22Rv1 (cell line): ENCODE data around the gene DCTN3.

Experiments used
- H3K27ac ChIP-seq: fragments of 450-650 bp; 2 replicates; pipeline ENCODE4 v1.5.1; 2017
- CTCF ChIP-seq: fragments of 450-650 bp; IDR thresholded peaks from 2 replicates; pipeline ENCODE4 v1.5.1; 2017; ENCODE audit warnings: mild to moderate bottlenecking
- ZFX ChIP-seq: fragments of 450-650 bp; IDR thresholded peaks from 2 replicates; pipeline ENCODE4 v1.6.1; 2017; ENCODE audit warnings: antibody characterized with exemption, borderline replicate concordance

Gene DCTN3

DNA sequence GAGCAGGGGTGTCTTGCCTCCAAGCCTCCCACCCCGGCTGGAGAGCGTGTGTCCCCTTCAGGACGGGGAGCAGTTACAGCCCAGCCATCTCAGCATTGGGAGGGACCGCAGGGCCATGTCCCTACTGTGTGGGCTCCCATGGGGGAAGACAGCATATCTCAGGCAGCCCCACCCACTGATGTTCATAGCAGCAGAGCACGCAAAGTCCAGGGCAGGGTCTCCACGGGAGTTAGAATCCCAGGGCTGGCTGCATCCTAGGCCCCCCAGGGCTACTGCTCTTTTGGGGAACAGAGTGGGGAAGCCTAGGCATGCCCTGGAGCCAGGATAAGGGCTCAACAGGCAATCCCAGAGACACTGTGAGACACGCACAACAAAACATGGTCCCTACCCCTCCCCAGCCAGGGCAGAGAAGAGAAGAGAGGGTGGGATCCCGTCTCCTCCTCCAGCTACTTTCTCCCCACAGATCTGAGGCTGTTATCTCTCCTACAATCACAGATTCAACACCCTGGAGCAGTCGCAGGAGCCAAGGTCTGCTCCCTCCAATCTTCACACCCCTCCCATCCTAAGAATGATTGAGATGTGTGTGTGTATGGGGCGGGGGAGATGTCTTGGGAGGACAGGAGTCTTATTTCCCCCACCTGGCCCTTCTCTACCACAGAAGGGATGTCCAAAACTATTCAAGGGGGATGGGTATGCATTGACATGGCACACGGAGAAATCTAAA, 34.2 kb downstream of the DCTN3 start:
- no peak for TF ChIP-seq ZFX
- no peak for TF ChIP-seq CTCF

GRCh38 chr9:34584970-34585369, 35.3 kb downstream of the DCTN3 start:
- no peak overlapping the region for H3K27ac ChIP-seq
- TF ChIP-seq ZFX (no peak), CTCF (no peak)

More for the DNA sequence above, 34.2 kb downstream of the DCTN3 start:
- no peak overlapping the region for H3K27ac ChIP-seq

DNA sequence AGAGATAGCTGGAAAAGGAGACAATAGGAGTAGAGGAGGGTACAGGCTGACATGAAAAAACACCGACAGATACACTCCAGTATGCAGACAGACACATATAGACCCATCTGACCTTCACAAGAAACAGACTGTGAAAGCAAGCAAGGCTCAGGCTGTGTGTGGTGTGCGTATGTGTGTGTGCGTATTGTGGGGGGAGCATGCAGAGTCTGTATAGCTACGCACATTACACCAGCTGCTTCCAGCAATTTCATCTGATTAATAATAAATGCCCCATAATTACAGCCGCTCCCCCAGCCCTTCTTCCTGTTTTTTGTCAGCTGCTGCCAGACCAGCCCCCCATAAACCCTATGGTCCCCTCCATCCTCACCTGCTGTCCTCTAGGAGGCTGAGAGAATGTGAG, 37.5 kb downstream of the DCTN3 start:
- H3K27ac ChIP-seq = no peak overlapping the region
- TF ChIP-seq ZFX (no peak), CTCF (no peak)

DNA sequence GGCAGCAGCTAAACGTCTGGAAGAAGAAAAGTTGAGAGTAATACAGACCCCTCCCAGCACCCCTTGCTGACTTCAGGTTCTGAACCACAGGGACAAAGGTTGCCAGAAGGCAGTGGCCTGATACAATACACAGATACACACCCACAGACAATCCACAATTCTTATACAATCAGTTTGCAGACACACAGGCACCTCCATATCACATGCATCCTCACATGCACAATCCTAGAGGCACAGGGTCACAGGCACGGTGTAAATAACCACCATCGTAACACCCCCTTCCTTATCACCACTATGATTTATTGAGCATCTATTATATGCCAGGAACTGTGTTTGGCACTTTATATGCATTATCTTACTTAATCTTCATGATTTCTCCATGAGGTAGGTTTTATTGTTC, 39.0 kb downstream of the DCTN3 start:
- H3K27ac ChIP-seq = no peak overlapping the region
- TF ChIP-seq ZFX (no peak), CTCF (no peak)

DNA sequence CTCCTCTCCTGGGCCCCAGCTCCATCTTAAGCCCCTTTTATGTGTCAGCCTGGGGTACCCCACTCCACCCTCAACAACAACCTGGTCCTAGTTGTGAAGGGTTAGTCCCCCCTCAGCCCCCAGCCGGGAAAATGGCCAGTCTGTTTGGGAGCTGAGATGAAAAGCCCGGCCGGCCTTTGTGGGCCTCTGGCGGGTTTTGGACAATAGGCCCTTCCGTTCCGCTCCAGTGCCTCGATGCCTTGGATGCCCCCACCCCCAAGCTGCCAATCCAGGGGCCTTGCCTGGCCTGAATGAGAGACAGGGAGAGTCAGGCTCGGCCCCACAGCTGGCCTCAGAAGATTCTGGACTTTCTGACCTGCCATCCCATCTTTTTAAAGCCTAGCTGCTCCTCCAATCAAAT, 39.9 kb downstream of the DCTN3 start:
- TF ChIP-seq CTCF (no peak), ZFX (no peak)
- H3K27ac ChIP-seq = no peak overlapping the region

- H3K27ac ChIP-seq = no peak overlapping the region
- TF ChIP-seq ZFX (no peak), CTCF (no peak)
These were observed 40.5 kb downstream of the DCTN3 start for GRCh38 chr9:34579808-34580163.

DNA sequence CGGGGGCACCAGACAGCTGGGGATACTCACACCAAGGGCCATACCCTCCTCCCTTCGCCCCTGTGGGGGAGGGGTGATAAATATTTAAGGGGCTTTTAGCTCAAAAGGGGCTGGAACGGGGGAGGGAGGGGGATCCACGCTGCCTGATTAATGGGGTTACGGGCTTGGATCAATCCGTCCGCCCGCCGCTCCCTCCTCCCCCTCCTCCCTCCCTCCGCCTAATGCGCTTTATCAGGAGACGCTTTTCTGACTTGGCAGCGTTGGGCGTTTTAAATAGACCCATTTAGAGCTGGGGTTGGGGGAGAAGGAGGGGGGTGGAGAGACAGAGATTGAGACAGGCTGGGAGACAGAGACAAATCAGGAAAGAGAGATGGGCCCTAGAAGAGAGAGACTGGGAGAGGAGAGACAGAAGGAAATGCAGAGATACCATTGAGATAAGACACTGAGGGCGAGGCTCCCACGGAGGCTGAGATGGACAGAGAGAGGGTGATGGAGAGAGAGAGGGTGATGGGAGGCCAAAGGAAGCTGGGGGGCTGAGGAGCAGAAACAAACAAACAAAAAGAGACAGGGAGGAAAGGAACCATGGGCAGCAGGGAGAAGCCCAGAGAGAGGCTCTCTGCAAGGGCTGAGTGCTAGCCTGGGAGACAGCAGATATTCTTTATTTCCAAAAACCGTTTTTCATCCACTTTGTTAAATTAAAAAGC, 41.0 kb downstream of the DCTN3 start:
- TF ChIP-seq CTCF = no peak
- TF ChIP-seq ZFX = no peak
- H3K27ac ChIP-seq = no peak overlapping the region
